Kasumi-1 (cell line): ENCODE data around the gene SYNGR3.

Experiments used
- DNase-seq, 2 experiments: peaks; one replicate each; lab custom pipeline; 2025; lab: John Stamatoyannopoulos, UW

The SYNGR3 gene

GRCh38 chr16:2042171-2042985 is 52.6 kb downstream of the SYNGR3 start:
- no peak for DNase-seq

GRCh38 chr16:2042986-2043666 is 53.4 kb downstream of the SYNGR3 start:
- no peak for DNase-seq
